ENCODE measurements around the gene FBLN1. TPM values are rescaled to one million over a fixed set of nuclear protein-coding genes. Genes with fewer than 3 reads are reported as not detected.
"Not testable (repeated sequence)": the region's sequence is repeated elsewhere in the genome, so short reads cannot be mapped to it uniquely, and the experiment has no call there.

FBLN1 gene
- total RNA-seq, 1 experiment from 2014 or later = 158 TPM

DNA sequence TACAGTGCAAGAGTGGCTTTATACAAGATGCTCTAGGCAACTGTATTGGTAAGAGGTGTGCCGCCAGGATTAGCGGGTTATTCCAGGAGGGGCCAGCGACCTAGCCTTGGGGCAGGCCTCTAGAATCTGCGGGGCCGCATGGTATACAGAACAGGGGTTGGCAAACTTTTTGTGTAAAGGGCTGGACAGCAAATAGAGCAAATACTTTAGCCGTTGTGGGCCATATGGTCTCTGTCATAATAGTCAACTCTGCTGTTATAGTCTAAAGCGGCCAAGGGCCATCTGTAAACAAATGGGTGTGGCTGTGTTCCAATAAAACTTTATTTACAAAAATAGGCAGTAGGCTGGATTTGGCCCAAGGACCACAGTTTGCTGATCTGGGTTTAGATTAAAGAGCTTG is 32.6 kb downstream of the FBLN1 start:
- ChIA-PET POLR2A (ENCODE audit: unreplicated experiment) (no interaction called here), CTCF (no interaction called here)
- Histone ChIP-seq H3K9me2 (ENCODE audit: insufficient read depth) (no peaks in the 10 kb centered on the region), H2AFZ (no peak overlapping the region), H3K79me2 (ENCODE audit: low read depth) (no peaks in the 10 kb centered on the region), H3F3A (ENCODE audit: insufficient read depth, low read depth) (peaks cover 14% of the 10 kb centered on the region; the same call in 1 of the 2 replicates), H3K4me1 (replicated peaks; ENCODE audit: insufficient read depth) (no peaks in the 10 kb centered on the region), H3K4me3 (no peak overlapping the region), H3K27ac (no peak overlapping the region), H3K9me3 (ENCODE audit: insufficient read depth, low read depth) (no peaks in the 10 kb centered on the region), H3K27me3 (ENCODE audit: insufficient read depth, low read depth) (no peaks in the 10 kb centered on the region), H4K20me1 (ENCODE audit: insufficient read depth) (no peaks in the 10 kb centered on the region), H3K4me2 (no peak overlapping the region), H3K36me3 (ENCODE audit: low read depth) (peaks cover 24% of the 10 kb centered on the region; the same call in 1 of the 2 replicates)
- no TSS peak for BruUV-seq (replicated peaks)
- DNase-seq = no peak
- intact Hi-C loops (cut with micrococcal nuclease; ENCODE audit: unreplicated experiment) = no loop called here
- TF ChIP-seq EZH2 (IDR thresholded peaks at IDR 0.05; ENCODE audit: low read depth) = no peak
- TF ChIP-seq, protein P1, sequence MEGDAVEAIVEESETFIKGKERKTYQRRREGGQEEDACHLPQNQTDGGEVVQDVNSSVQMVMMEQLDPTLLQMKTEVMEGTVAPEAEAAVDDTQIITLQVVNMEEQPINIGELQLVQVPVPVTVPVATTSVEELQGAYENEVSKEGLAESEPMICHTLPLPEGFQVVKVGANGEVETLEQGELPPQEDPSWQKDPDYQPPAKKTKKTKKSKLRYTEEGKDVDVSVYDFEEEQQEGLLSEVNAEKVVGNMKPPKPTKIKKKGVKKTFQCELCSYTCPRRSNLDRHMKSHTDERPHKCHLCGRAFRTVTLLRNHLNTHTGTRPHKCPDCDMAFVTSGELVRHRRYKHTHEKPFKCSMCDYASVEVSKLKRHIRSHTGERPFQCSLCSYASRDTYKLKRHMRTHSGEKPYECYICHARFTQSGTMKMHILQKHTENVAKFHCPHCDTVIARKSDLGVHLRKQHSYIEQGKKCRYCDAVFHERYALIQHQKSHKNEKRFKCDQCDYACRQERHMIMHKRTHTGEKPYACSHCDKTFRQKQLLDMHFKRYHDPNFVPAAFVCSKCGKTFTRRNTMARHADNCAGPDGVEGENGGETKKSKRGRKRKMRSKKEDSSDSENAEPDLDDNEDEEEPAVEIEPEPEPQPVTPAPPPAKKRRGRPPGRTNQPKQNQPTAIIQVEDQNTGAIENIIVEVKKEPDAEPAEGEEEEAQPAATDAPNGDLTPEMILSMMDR (conservative IDR thresholded peaks at IDR 0.05) = no peak

DNA sequence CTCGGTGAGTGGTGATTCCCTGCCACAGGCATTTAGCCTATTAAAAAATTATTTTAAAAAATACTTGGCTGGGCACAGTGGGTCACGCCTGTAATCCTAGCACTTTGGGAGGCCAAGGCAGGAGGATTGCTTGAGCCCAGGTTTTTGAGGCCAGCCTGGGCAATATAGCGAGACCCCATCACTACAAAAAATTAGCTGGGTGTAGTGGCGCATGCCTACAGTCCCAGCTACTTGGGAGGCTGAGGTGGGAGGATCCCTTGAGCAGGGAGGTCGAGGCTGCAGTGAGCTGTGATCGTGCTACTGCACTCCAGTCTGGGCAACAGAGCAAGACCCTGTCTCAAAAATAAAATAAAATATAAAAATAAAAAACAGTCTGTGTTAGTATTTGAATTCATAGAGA is 33.2 kb downstream of the FBLN1 start:
- H4K20me1 ChIP-seq (ENCODE audit: insufficient read depth) = not testable (repeated sequence)

DNA sequence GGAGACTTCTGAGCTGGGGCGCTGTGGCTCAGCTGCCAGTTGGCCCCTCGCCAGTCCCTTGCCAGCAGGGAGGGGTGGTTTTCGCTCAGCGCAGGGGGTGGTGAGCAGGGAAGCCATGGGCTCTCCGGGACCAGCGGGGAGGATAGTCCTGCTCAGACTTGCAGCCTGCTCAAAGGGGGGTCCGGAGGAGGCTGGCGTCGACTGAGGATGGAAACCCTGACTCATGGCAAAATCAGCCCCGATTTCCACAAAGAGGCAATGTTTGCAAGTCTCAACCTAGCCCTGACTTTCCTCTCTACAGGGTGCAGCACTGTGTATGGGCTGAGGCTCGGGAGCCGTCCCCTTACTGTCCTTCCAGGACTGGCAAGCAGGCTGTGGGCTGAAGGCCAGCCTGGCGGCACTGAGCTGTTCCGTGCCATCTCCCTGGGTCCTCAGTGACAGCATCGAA is 35.1 kb downstream of the FBLN1 start:
- no peak for DNase-seq
- Histone ChIP-seq H3K27me3 (ENCODE audit: insufficient read depth, low read depth) (no peaks in the 10 kb centered on the region), H2AFZ (no peak overlapping the region), H3K9me3 (ENCODE audit: insufficient read depth, low read depth) (no peaks in the 10 kb centered on the region), H3K79me2 (ENCODE audit: low read depth) (no peaks in the 10 kb centered on the region), H4K20me1 (ENCODE audit: insufficient read depth) (no peaks in the 10 kb centered on the region), H3K36me3 (ENCODE audit: low read depth) (peaks cover 17% of the 10 kb centered on the region; the same call in 1 of the 2 replicates), H3K4me1 (replicated peaks; ENCODE audit: insufficient read depth) (no peaks in the 10 kb centered on the region), H3K9me2 (ENCODE audit: insufficient read depth) (no peaks in the 10 kb centered on the region), H3K4me3 (no peak overlapping the region), H3F3A (ENCODE audit: insufficient read depth, low read depth) (peaks cover 12% of the 10 kb centered on the region; the same call in 1 of the 2 replicates), H3K27ac (no peak overlapping the region), H3K4me2 (no peak overlapping the region)
- ChIA-PET CTCF (no interaction called here), POLR2A (ENCODE audit: unreplicated experiment) (interaction anchor here (0.6 kb wide), 1 partner anchor 827 kb away, joined by 6 read pairs; no protein-coding TSS in a partner anchor)
- intact Hi-C loops (cut with micrococcal nuclease; ENCODE audit: unreplicated experiment) = no loop called here
- BruUV-seq (replicated peaks) = no TSS peak
- TF ChIP-seq, protein P1 (conservative IDR thresholded peaks at IDR 0.05) = no peak
- TF ChIP-seq EZH2 (IDR thresholded peaks at IDR 0.05; ENCODE audit: low read depth) = no peak

More for the DNA sequence above, 33.2 kb downstream of the FBLN1 start:
- H2AFZ ChIP-seq; intact Hi-C loops (cut with micrococcal nuclease; ENCODE audit: unreplicated experiment); H3K4me1 ChIP-seq (replicated peaks; ENCODE audit: insufficient read depth); BruUV-seq (replicated peaks); CTCF ChIA-PET; DNase-seq; H3K27me3 ChIP-seq (ENCODE audit: insufficient read depth, low read depth); H3K4me2 ChIP-seq; H3K4me3 ChIP-seq; H3K9me3 ChIP-seq (ENCODE audit: insufficient read depth, low read depth); H3K79me2 ChIP-seq (ENCODE audit: low read depth); H3K27ac ChIP-seq; POLR2A ChIA-PET (ENCODE audit: unreplicated experiment); H3K9me2 ChIP-seq (ENCODE audit: insufficient read depth): not testable (repeated sequence)
- Histone ChIP-seq H3F3A (ENCODE audit: insufficient read depth, low read depth) (peaks cover 12% of the 10 kb centered on the region; the same call in 1 of the 2 replicates), H3K36me3 (ENCODE audit: low read depth) (peaks cover 21% of the 10 kb centered on the region; the same call in 1 of the 2 replicates)

DNA sequence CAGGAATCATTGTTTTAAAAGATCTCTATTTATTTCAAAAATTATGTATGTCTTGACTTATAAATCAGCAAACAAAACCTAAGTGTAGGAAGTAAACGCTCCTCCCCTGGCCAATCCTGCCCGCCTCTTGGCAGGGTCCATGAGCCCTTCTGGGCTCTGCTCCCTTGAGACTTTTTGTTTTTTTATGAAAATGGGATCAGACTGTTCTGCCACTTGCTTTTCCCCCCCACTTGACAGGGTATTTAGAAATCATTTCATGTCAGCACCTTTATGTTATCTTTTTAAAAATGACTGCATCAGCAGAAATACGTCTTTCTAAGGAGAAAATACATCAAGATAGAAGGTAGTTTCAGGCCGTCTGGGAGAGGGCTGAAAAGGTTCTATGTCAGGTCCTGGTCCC is 35.6 kb downstream of the FBLN1 start:
- no peak overlapping the region for H3K27ac ChIP-seq
- no peak overlapping the region for H2AFZ ChIP-seq
- no peaks in the 10 kb centered on the region for H3K4me1 ChIP-seq (replicated peaks; ENCODE audit: insufficient read depth)
- no peaks in the 10 kb centered on the region for H3K9me3 ChIP-seq (ENCODE audit: insufficient read depth, low read depth)
- peaks cover 17% of the 10 kb centered on the region; the same call in 1 of the 2 replicates for H3K36me3 ChIP-seq (ENCODE audit: low read depth)
- no TSS peak for BruUV-seq (replicated peaks)
- TF ChIP-seq, protein P1 (conservative IDR thresholded peaks at IDR 0.05) = no peak
- no peak for TF ChIP-seq EZH2 (IDR thresholded peaks at IDR 0.05; ENCODE audit: low read depth)
- DNase-seq = no peak
- peaks cover 12% of the 10 kb centered on the region; the same call in 1 of the 2 replicates for H3F3A ChIP-seq (ENCODE audit: insufficient read depth, low read depth)
- ChIA-PET POLR2A (ENCODE audit: unreplicated experiment) (no interaction called here), CTCF (no interaction called here)
- H3K4me3 ChIP-seq = no peak overlapping the region
- no peaks in the 10 kb centered on the region for H3K27me3 ChIP-seq (ENCODE audit: insufficient read depth, low read depth)
- intact Hi-C loops (cut with micrococcal nuclease; ENCODE audit: unreplicated experiment) = no loop called here
- no peaks in the 10 kb centered on the region for H3K79me2 ChIP-seq (ENCODE audit: low read depth)
- no peaks in the 10 kb centered on the region for H4K20me1 ChIP-seq (ENCODE audit: insufficient read depth)
- H3K9me2 ChIP-seq (ENCODE audit: insufficient read depth) = no peaks in the 10 kb centered on the region
- H3K4me2 ChIP-seq = no peak overlapping the region

Measured in PC-9 (cell line).